HG02759 (cell line): ENCODE measurements around the gene ASIC5.
A peak's percentile ranks its signal among the peaks of the same experiment; 100 is the strongest.
"Not testable (repeated sequence)": the region's sequence is repeated elsewhere in the genome, so short reads cannot be mapped to it uniquely, and the experiment has no call there.

Experiments used
- ATAC-seq: cut with Tn5 transposase; IDR thresholded peaks from one replicate; pipeline ENCODE4 v1.9.1; 2021; ENCODE audit warnings: mild to moderate bottlenecking, moderate library complexity; ENCODE audit not compliant: unreplicated experiment

The ASIC5 gene, protein sequence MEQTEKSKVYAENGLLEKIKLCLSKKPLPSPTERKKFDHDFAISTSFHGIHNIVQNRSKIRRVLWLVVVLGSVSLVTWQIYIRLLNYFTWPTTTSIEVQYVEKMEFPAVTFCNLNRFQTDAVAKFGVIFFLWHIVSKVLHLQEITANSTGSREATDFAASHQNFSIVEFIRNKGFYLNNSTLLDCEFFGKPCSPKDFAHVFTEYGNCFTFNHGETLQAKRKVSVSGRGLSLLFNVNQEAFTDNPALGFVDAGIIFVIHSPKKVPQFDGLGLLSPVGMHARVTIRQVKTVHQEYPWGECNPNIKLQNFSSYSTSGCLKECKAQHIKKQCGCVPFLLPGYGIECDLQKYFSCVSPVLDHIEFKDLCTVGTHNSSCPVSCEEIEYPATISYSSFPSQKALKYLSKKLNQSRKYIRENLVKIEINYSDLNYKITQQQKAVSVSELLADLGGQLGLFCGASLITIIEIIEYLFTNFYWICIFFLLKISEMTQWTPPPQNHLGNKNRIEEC

DNA sequence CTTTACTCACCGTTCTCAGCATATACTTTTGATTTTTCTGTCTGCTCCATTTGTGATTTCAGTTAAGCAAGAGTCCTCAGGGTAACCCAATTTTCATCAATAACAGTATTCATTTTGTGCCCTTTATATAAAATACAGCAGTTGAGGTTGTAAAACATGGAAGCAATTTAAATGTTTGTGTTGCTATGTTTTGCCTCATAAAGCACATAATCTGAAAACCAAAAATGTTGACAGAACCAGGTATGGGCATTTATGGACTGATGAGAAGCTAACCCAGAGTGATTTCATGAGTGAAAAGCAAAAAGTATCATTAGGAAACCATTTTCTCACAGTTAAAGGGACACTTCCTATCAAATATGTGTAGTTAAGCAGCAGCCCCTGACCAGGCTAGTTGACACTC lies at the start of gene ASIC5:
ASIC5 (minus strand) TSS at position 101 of the 400 bp plus-strand sequence; CDS start at position 50, 51 bp downstream.
- no peak for ATAC-seq

DNA sequence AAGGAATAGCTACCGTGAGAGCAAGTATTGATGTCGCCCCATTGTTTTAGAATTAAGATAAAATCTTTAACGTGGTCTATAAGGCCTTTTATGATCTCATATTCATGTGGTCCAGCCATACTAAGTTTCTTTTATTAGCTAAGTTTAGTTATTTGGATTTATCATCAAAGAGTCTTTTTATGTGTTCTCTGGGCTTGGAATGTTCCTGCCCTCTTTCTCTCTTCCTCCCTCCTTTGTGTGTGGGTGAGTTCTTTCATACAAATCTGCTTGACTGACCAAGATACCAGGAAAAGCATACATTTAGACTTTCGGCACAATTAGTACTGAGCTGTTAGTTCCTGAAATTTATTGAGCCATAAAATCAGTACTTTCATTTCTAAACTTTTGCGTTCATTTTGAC lies 48.7 kb upstream of the ASIC5 start:
- no peak for ATAC-seq

DNA sequence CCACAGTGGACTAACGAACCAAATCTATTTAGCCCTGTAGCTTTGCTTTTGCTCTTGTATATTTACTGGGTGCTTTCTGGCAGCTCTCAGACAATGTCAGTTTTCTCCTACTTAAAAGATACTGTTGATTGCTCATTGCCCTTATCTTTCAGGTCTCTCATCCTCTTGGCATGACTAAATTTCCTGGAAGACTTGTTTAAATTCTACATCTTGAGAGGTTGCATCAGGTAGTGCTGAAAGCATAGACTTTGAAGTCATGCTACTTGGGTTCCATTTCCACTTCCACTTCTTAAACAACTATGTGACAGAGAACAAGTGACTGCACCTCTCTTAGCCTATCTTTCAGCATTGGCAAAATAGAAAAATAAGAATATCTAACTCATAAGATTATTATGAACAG lies 45.8 kb upstream of the ASIC5 start:
- no peak for ATAC-seq

DNA sequence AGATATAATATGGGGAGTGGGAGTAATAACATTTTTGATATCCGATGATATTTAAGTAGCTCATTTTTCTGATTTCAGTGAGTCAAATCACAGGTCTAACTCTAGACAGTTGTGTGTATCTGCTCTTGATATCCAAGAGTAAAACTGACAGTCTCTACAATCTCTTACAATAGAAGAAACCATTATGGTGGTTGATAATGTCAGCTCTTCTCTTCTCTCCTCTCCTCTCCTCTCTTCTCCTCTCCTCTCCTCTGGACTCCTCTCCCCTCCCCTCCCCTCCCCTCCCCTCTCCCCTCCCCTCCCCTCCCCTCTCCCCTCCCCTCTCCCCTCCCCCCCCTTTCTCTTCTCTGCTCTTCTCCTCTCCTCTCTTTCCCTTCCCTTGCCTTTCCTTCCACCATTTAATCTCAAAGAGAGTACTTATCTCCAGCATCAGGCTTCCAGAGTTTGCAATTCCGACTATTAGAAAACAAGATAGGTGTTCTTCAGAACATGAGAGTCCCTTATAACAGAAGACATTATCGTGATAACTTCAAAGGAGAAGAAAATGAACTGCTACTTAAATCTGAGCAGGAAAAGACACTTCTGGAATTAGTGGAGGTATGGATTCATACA lies 43.6 kb upstream of the ASIC5 start:
- ATAC-seq = no peak

DNA sequence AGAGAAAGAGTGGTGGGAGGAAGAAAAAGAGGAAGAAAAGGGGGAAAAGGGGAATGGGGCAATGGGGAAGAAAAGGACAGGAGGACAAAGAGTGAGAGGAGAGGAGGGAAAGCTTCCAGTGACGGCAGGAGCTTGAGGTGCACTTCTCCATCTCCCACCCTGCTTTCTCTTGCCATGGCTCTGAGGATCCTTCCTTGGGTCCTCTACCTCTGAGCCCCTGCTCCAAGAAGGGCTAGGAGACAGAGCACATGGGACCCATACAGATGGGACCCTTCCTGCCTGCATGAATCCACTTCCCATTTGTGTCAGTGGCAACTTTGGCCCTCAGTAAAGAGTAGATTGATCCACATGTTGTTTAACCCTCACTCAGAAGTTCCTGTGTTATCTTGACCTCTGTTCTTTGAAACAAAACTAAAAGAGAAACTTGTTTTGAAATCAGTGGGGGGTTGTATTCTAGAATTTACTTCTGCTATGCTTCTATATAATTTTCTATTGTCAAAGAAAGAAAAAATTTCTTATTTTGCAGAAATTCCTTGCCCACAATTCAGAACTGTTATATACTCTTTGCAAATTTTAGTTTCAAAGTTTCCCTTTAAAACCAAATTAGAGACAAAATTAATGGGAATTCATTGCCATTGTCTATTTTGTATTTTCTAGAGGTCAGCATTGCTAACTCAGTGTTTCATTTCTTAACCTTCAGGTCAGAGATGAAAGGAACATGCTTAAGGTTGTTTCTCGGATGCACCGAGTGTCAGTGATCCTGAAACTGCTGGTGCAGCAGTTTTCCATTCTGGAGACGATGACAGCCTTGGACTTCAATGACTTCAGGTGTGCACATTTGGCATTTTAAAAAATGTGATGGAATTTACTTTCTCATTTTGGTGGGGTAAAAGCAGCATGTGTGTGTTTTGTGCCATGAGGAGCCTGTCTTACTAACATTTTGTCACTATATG lies 42.4 kb upstream of the ASIC5 start:
- peak; percentile 56 for ATAC-seq

DNA sequence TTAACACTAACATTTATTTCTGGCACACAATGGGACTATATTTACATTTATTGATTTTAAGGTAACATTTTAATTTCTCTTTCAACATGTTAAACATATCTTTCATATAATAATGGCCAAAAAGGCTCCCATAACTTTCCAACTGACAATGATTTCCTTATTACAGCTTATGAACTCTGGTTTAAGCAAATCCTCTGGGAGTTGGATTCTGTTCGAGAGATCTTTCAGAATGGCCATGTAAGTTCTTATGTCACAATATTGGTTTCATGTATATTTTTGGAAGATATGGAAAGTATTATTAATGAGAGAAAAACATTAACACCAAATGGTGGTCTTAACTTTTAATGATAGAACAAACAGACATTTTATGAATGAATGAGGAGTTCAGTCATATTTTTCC lies 41.5 kb upstream of the ASIC5 start:
- no peak for ATAC-seq

DNA sequence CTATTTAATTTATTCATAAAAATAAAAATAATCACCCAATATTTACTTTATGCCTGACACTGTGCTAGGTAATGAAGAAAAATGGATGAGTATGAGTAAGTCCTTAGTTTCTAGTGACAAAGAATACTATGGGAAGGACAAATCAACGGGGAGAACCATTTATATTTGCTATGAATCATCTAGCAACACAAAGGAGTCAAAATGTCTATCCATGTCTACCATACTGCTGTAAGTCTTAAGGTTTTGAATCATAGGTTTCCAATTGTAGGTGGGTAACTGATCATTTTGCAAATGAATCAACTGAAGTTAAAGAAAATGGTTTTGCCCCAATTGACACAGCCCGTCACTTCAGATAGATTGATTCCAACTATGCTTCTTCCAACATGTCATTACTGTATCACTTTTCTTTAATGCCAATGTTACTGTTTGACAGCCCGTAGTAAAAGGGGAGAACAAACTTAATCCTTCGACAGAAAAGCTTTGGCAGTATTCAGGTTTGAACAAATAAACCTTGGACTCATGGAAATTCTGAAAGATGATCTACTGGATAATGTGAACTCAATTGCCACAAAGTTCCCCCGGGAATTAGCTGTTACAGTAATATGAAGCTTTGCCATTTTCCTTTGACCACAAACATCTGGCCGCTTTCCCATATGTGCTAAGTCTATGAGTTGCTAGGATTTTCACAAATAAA lies 40.6 kb upstream of the ASIC5 start:
- no peak for ATAC-seq

DNA sequence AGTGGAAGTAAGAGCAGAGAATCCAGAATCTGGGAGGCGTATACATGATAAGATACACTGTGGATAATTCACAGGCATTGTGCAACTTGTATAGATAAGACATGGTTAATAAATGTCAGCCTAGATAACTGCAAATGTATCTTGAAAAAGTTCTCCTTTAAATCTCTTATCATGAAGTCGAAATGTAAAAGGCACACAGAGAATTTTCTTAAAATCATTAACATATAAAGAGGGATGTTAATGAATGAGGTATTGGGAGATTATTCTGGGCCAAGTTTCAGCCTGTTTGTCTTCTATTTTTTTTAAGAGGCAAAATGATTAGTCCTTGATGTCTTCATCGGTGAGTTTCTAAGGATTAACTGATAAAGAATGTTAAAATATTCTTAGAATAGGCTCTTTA lies 38.3 kb upstream of the ASIC5 start:
- no peak for ATAC-seq

DNA sequence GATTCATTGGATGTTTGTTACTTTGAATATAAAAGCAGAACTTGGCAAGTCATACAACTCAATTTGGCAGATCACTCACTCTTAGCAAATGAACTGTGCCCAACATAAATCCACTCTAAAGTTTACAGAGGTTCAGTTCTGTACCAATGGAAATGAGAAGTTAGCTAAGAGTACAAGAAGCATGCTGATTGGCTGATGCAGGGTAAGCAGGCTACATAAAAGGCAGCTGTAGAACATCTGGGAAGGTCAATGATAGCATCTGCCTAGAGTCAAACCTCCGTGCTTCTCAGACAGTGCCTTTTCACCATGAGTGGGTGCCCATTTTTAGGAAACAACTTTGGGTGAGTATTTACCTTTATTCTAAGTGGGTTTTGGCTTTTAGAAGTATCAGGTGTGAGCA lies 37.4 kb upstream of the ASIC5 start, which contains the start of gene TDO2:
TDO2 (plus strand) TSS at position 244 of the 400 bp plus-strand sequence; CDS start at position 307, 63 bp downstream.
- no peak for ATAC-seq

DNA sequence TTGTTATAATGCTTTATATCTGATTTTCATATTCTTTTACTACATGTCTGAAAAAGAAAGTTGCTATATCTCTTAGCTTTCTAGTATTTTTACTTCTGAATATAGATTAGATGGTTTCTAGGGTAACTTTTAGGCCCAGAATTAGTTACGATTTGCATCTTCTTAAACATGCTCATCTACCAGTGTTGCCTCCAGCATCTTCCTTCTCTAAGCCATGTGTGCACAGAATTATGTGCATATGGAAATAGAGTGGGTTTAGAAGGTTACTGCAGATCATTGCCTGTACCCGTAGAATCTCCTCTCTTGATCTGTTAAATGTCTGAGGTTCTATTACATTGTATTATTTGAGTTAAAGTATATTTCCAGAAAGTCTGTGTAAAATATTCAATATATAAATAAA lies 34.9 kb upstream of the ASIC5 start:
- no peak for ATAC-seq

DNA sequence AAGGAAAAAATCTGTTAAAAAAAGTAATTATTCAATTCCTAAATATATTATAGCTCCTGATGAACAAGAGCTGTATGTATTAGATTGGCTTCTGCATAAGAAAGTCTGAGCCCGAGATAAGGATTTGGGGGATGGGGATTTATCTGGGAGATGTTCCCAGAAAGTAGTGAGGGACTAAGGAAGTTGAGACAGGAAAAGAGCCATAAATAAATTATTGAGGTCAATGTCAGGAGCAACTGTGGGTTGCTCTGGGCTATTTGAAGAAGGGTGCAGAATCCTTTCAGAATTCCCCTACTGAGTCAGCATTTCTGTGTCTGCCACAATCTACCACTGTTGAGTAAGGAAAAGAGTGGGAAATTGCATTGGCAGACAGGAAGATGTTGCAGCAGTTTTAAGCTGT lies 34.3 kb upstream of the ASIC5 start:
- no peak for ATAC-seq

DNA sequence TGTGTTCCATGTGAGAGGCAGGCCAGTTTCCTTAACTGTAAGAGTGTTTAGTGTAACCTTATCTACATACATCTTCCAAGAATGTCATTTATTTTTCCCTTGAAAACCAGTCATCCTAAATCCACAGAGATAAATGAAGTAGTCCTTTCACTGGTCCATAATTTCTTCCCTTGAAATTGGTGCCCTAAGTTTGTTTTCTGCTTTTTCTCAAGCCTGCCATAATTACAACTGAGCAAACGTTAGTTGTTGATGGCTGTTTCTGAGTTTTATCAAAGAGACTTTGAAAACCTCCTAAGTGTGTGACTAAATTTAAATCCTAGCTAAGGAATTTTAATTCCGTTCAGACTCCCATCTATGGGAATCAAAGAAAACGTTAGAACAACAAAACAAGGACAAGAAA lies 33.8 kb upstream of the ASIC5 start:
- no peak for ATAC-seq

DNA sequence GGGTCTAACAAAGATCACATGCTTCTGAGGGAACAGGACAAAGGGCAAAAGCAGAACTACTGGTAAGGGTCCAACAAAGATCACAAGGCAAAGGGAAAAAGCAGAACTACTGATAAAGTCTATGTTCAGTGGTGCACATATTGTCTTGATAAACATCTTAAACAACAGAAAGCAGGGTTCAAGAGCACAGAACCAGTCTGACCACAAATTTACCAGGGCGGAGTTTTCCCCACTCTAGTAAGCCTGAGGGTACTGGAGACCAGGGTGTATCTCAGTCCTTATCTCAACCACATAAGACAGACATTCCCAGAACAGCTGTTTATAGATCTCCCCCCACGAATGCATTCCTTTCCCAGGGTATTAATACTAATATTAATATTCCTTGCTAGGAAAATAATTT lies 32.3 kb upstream of the ASIC5 start:
- not testable (repeated sequence) for ATAC-seq

DNA sequence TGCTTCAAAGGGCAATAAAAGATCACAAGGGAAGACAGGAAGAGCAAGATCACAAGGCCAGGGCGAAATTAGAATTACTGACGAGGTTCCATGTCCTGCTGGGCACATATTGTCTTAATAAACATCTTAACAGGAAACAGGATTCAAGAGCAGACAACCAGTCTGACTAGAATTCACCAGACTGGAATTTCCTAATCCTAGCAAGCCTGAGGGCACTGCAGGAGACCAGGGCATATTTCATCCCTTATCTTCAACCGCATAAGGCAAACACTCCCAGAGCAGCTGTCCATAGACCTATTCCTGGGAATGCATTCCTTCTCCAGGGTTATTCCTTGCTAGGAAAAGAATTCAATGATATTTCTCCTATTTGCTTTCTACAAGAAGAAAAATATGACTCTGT lies 25.0 kb upstream of the ASIC5 start:
- no peak for ATAC-seq

DNA sequence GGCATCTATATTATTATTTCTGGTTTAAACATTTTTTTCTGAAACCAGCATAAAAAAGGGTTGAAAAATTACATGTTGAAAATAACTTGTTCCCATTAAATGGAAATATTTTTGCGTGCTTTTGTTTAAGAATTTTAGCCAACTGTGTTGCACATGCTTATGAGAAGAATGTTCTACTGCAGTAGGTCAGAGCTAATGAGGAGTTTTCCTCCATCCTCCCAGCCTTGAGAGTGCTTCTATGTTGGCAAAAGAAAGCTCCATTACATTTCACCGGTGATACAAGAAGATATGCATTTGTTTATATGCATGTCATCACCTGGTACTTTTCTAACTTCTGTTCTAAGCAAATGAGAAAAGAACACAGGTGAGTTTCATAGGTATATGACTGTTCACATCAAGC lies 23.9 kb upstream of the ASIC5 start:
- ATAC-seq = no peak

DNA sequence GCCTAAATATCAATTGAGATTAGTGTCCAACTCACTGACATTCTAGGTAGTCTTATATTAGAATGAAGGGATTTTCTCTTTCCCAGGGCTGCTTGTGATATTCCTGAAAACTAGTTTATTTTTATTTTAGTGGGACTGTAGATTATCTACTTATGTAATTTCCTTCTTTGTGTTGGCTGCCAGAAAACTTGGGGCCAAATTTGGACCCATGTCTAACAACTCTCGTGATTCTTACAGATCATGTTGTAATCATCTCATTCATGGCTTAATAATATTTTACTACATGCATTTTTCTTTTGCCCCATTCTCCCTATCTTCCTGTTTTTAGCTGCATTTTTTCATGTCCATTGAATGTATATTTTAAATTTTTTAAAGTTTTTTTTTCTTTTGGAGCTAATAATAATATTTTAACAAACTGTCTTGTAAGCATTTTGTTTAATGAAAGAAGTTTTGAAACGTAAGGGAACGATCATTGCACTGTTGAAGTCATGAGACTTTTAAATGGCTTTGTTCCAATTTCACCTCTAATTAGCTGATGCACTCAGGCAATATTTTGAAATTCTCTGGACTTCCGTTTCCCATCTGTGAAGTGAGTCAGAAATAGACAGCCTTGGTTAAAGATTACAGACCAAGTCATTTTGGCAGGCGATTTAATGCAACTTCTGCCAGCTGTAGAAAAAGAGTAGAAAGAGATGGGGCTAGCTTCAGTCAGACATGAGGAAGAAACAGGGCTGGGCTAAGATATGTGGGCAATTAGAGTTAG lies 23.1 kb upstream of the ASIC5 start:
- peak; percentile 92 for ATAC-seq

DNA sequence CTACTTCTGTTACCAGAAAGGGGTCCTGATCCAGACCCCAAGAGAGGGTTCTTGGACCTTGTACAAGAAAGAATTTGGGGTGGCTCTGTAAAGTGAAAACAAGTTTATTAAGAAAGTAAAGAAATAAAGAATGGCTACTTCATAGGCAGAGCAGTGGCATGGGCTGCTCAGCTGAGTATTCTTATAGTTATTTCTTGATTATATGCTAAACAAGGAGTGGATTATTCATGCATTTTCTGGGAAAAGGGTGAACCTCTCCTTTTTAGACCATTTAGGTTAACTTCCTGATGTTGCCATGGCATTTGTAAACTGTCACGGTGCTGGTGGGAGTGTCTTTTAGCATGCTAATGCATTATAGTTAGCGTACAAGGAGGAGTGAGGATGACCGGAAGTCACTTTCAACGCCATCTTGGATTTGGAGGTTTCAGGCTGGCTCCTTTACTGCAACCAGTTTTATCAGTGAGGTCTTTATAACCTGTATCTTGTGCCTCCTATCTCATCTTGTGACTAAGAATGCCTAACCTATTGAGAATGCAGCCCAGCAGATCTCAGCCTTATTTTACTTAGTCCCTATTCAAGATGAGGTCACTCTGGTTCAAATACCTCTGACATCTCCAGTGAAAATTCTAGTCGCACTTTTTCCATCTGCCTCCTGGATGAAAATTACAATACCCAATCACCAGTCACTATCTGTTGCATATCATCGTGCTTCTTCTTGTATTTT lies 21.9 kb upstream of the ASIC5 start:
- no peak for ATAC-seq

DNA sequence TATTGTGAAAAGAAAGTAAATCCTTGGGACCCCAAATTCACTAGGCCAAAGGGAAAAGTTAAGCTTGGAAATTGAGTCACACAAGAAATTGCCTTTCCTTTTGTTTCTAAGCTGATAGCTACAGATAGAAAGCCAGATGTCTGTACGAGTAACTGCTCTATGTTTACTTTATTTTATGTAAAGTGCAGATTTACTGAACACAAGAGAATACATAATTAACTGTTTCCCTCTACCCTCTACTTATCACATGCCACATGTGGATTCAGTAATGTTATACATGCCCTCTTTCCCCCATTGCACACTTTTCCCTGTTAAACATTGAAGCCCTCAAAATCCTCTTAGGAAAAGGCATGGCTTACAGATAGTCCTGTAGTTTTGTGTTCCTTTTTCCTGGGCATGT lies 21.0 kb upstream of the ASIC5 start:
- no peak for ATAC-seq

DNA sequence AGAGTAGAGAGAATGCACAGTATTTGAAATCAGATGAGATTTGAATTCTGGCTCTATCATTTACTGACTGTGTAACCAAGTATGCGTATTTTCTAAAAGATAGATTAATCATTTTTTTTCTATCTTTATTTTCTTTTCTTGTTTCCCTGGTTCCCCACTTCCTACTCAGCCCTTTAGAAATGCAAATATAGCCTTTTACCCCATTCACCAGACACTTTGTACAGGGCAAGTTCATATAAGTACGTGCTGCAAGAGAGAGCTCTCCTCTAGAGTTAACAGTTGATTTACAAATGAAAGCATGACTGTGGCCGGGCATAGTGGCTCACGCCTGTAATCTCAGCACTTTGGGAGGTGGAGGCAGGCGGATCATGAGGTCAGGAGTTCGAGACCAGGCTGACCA lies 19.6 kb upstream of the ASIC5 start:
- ATAC-seq = no peak
